Renal cortical epithelial cell (primary cell): ENCODE measurements around the gene ERAP2. TPM values are rescaled to one million over a fixed set of nuclear protein-coding genes. Genes with fewer than 3 reads are reported as not detected.

Source experiments
- DNase-seq: peaks from one replicate; pipeline ENCODE4 v3.0.0-alpha.2; 2011; ENCODE audit warnings: low read depth
- total RNA-seq: library from RNA; depleted of rRNA; stranded (reverse); fragments of >200 nt; gene quantifications from 2 replicates; pipeline ENCODE4 v1.2.3, GENCODE V29; 2014

The ERAP2 gene
- total RNA-seq, 1 donor from 2014 or later, result 6.4 TPM

DNA sequence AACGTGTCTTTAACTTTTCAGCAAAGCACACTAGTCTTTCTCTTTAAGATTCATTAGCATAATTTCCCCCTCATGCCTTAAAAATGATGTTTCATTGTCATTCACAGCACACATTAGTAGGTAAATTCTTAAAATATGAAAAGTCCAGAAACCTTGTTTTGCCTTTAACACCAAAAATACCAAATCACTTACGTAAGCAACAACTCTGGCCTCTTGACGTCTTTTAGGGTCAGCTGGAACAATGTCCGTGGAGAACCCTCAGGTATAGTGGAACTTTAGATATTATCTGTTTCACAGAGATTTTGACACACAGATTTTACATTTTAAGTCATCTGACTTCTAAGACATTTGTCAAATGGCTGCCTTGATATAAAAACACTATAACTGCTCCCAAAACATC is 90.5 kb downstream of the ERAP2 start:
- no peak for DNase-seq

DNA sequence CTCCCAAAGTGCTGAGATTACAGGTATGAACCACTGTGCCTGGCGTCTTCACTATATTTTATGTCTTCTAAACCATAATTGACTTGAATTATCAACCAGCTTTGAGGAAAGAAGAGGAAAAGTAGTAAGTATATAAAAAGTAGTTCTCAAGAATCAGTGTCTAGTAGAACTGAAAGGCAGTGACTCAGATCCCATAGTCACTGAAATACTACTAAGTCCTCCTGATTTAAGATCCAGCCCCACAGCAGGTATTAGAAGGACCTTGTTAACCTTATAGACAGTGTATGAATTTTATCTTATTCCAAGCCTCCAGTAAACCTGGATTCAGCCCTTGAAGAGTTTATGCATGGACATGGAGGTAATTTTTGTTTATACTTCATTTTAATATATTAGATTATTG is 91.1 kb downstream of the ERAP2 start:
- no peak for DNase-seq

DNA sequence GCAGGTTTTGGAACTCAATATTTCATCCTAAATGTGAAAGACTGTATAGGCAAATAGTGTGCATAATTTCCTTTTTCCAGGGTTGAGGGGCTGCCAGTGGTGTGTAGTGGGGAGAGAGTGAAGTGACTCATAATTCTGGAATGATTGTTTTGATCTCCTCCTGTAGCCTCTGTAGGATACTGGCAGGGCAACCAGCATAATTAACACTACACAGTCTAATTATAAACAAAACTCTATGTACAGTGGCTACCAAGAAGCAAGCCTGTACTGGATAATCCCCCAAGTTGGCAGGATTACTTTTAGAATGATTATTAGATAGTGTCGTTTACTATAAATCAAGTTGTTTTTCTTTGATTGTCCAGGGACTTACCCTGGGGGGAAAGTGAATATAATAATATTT is 91.8 kb downstream of the ERAP2 start:
- DNase-seq, result peak; percentile 87

DNA sequence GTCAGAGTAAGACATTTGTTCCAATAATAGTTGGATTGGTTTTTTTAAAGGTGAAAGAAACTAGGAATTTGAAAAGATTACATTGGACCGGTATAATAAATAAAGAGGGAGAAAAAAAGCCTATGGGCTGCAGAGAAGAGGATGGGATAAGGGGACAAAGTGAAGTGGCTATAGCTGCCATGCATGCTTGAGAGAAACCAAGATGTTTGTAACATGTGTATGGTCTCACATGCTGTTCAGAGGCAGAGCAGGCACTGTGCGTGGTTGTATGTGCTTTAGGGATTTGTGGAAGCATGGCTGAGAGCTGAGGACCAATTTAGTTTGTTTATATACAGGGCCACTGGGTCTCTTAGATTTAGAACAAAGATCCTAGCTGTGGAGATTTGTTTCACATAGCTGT is 92.3 kb downstream of the ERAP2 start:
- no peak for DNase-seq

Other genes starting within 250 kb of the ERAP2 start
- gene CAST, start 214.1 kb upstream of the ERAP2 start, total RNA-seq, result 183 and 341 TPM in 2 replicates
- gene ERAP1, start 68.6 kb upstream of the ERAP2 start, total RNA-seq, result 71.1 and 77.3 TPM in 2 replicates
- 72.9 and 122 TPM in 2 replicates for gene LNPEP, start 59.6 kb downstream of the ERAP2 start, total RNA-seq